HepG2 (cell line): ENCODE results near the gene NCOA1. TPM values are rescaled to one million over a fixed set of nuclear protein-coding genes. Genes with fewer than 3 reads are reported as not detected.

Source experiments
- ATAC-seq: fragments of 200-7000 bp; cut with Tn5 transposase; 3 replicates; pipeline ENCODE4 v1.9.1; 2020; ENCODE audit warnings: mild to moderate bottlenecking, moderate library complexity
- BruUV-seq: library from RNA; stranded (reverse); fragments of 400-500 nt; replicated peaks from 2 replicates; lab custom pipeline; 2021; lab: Mats Ljungman, UMichigan
- CTCF ChIA-PET: fragments of 300-600 bp; formaldehyde crosslinking; extraction: SDS; loops from one replicate; lab custom pipeline; 2021; ENCODE audit warnings: low total read pairs, inconsistent platforms, low intra/inter-chr PET ratio; lab: Yijun Ruan, JAX
- POLR2A ChIA-PET: fragments of 350-600 bp; sonication (Branson Sonifier 250); formaldehyde crosslinking; loops from one replicate; lab custom pipeline; 2020; ENCODE audit warnings: antibody characterized with exemption, inconsistent platforms; lab: Yijun Ruan, JAX
- DNase-seq: peaks from one replicate; pipeline ENCODE4 v3.0.0-alpha.2; 2015; ENCODE audit warnings: low spot score
- FAIRE-seq: peaks from 3 replicates; lab custom pipeline; 2011; peaks lifted over from hg19 to GRCh38; lab: Jason Lieb, UNC
- H2AFZ ChIP-seq: one replicate; pipeline ENCODE4 v1.6.1; 2011; ENCODE audit warnings: low read length, inconsistent platforms
- H3K27ac ChIP-seq: fragments of 300-600 bp; 3 replicates; pipeline ENCODE4 v1.8.0; 2011; ENCODE audit warnings: mixed run types, mild to moderate bottlenecking, mixed read lengths, low read length, inconsistent platforms; ENCODE audit not compliant: insufficient read depth; ENCODE audit errors: extremely low read length
- H3K27me3 ChIP-seq, 2 experiments: fragments of 200-600 bp in 1 of 2; 2 replicates in 1 of 2; 3 replicates in 1 of 2; pipeline versions ENCODE4 v1.6.0 to v1.8.0; 2011; ENCODE audit warnings: low read length in 2 of 2, mild to moderate bottlenecking in 2 of 2, moderate library complexity in 2 of 2, inconsistent platforms in 1 of 2; ENCODE audit not compliant: insufficient read depth in 2 of 2, control insufficient read depth in 1 of 2
- H3K36me3 ChIP-seq, 2 experiments: fragments of 200-600 bp in 1 of 2; replicated peaks in 1 of 2; 2 replicates in 1 of 2; 3 replicates in 1 of 2; pipeline versions ENCODE4 v1.5.1 to v1.8.0; 2011; ENCODE audit warnings: low read length in 2 of 2, inconsistent platforms in 1 of 2; ENCODE audit not compliant: insufficient read depth in 2 of 2, control insufficient read depth in 1 of 2
- H3K4me1 ChIP-seq: 2 replicates; pipeline ENCODE4 v1.5.1; 2012; ENCODE audit warnings: low read length, inconsistent platforms; ENCODE audit not compliant: insufficient read depth
- H3K4me2 ChIP-seq: 2 replicates; pipeline ENCODE4 v1.6.0; 2011; ENCODE audit warnings: low read depth, low read length, inconsistent platforms
- H3K4me3 ChIP-seq, 3 experiments: fragments of 200-600 bp in 1 of 3; sonication (generic), shearing (Covaris generic) in 1 of 3; replicated peaks in 1 of 3; 2 replicates each; pipeline ENCODE4 v1.5.1; 2011 to 2016; ENCODE audit warnings: low read length in 3 of 3, inconsistent platforms in 2 of 3, low read depth in 2 of 3, mild to moderate bottlenecking in 2 of 3, control low read depth in 1 of 3, mixed read lengths in 1 of 3; ENCODE audit not compliant: insufficient read depth in 1 of 3
- H3K79me2 ChIP-seq: one replicate; pipeline ENCODE4 v1.6.1; 2011; ENCODE audit warnings: low read length, inconsistent platforms; ENCODE audit not compliant: insufficient read depth
- H3K9ac ChIP-seq: 2 replicates; pipeline ENCODE4 v1.6.0; 2011; ENCODE audit warnings: mild to moderate bottlenecking, low read depth, low read length, inconsistent platforms; ENCODE audit not compliant: insufficient read depth
- H3K9me3 ChIP-seq: 2 replicates; pipeline ENCODE4 v1.5.1; 2012; ENCODE audit warnings: mild to moderate bottlenecking, low read length
- H4K20me1 ChIP-seq: 2 replicates; pipeline ENCODE4 v1.6.0; 2011; ENCODE audit warnings: inconsistent platforms, mild to moderate bottlenecking, low read length, moderate library complexity; ENCODE audit not compliant: insufficient read depth
- AHDC1 ChIP-seq: sonication (generic); formaldehyde crosslinking; IDR thresholded peaks from 2 replicates; pipeline ENCODE4 v1.5.1; 2020; ENCODE audit warnings: mild to moderate bottlenecking, missing genetic modification reagents, borderline replicate concordance
- ELF3 ChIP-seq: IDR thresholded peaks from 2 replicates; pipeline ENCODE4 v1.6.1; 2016; ENCODE audit warnings: missing genetic modification reagents, missing compliant biosample characterization
- HMGA1 ChIP-seq: sonication (generic); formaldehyde crosslinking; conservative IDR thresholded peaks from 2 replicates; pipeline ENCODE4 v1.4.0; 2020; ENCODE audit warnings: missing genetic modification reagents
- HNF4A ChIP-seq: sonication (generic); formaldehyde crosslinking; IDR thresholded peaks from 2 replicates; pipeline ENCODE4 v1.4.0; 2020; ENCODE audit warnings: missing genetic modification reagents
- HNF4G ChIP-seq, 2 experiments: sonication (generic) in 1 of 2; formaldehyde crosslinking in 1 of 2; IDR thresholded peaks; 2 replicates each; pipeline versions ENCODE4 v1.4.0 to v1.6.1; 2011 to 2020; ENCODE audit warnings: borderline replicate concordance in 2 of 2, low read depth in 2 of 2, mild to moderate bottlenecking in 2 of 2, low read length in 1 of 2, missing genetic modification reagents in 1 of 2, moderate library complexity in 1 of 2
- NRL ChIP-seq: sonication (generic); formaldehyde crosslinking; IDR thresholded peaks from 2 replicates; pipeline ENCODE4 v1.5.0; 2020; ENCODE audit warnings: missing genetic modification reagents, mild to moderate bottlenecking, moderate library complexity, borderline replicate concordance
- SP2 ChIP-seq: sonication (generic); formaldehyde crosslinking; IDR thresholded peaks from 2 replicates; pipeline ENCODE4 v1.5.1; 2020; ENCODE audit warnings: mild to moderate bottlenecking, missing genetic modification reagents
- ZEB1 ChIP-seq: IDR thresholded peaks from 2 replicates; pipeline ENCODE4 v1.6.1; 2012; ENCODE audit warnings: mild to moderate bottlenecking, low read depth, inconsistent platforms; ENCODE audit not compliant: insufficient replicate concordance
- ZFP36 ChIP-seq: fragments of 150-350 bp; IDR thresholded peaks from 2 replicates; pipeline ENCODE4 v1.6.1; 2018; ENCODE audit warnings: borderline replicate concordance, low read length, low read depth; ENCODE audit not compliant: partially characterized antibody
- ZNF121 ChIP-seq: sonication (generic); formaldehyde crosslinking; IDR thresholded peaks from 2 replicates; pipeline ENCODE4 v1.5.0; 2020; ENCODE audit warnings: mild to moderate bottlenecking, missing genetic modification reagents
- ZNF512 ChIP-seq: sonication (generic); formaldehyde crosslinking; IDR thresholded peaks from 2 replicates; pipeline ENCODE4 v1.4.0; 2020; ENCODE audit warnings: mild to moderate bottlenecking, missing genetic modification reagents
- ZNF598 ChIP-seq: sonication (generic); formaldehyde crosslinking; IDR thresholded peaks from 2 replicates; pipeline ENCODE4 v1.5.1; 2020; ENCODE audit warnings: mild to moderate bottlenecking, missing genetic modification reagents, borderline replicate concordance
- ZNF674 ChIP-seq: sonication (generic); formaldehyde crosslinking; IDR thresholded peaks from 2 replicates; pipeline ENCODE4 v1.5.0; 2020; ENCODE audit warnings: low read depth, mild to moderate bottlenecking, missing genetic modification reagents
- ZXDC ChIP-seq: sonication (generic); formaldehyde crosslinking; IDR thresholded peaks from 2 replicates; pipeline ENCODE4 v1.5.0; 2020; ENCODE audit warnings: mild to moderate bottlenecking, missing genetic modification reagents
- WGBS: methylation state at CpG from one replicate; pipeline ENCODE4 v1.1.6; 2017; ENCODE audit warnings: low lambda C conversion rate; 5-methylcytosine and 5-hydroxymethylcytosine counted together
- in situ Hi-C: cut with HindIII; loops from 2 replicates; pipeline ENCODE4 v1.10.0; 2017; ENCODE audit warnings: low pct_unique_long_range_greater_than_20kb; ENCODE audit not compliant: extremely low pct_ligation_motif_present
- intact Hi-C: fragments of 100-400 bp; cut with micrococcal nuclease; formaldehyde crosslinking; loops from one replicate; pipeline ENCODE4 v1.10.0; 2022; ENCODE audit not compliant: unreplicated experiment
- polyA plus RNA-seq, 8 experiments: library from polyadenylated mRNA; depleted of rRNA in 3 of 8; stranded (reverse) in 7 of 8; unstranded in 1 of 8; fragments of >200 nt; fragmentation: Illumina TruSeq in 4 of 8; extraction: Trizol in 4 of 8; gene quantifications; 2 replicates each; pipeline versions ENCODE4 v1.2.1 to v1.2.3, GENCODE V29; 2011 to 2016; ENCODE audit warnings: low read depth in 4 of 8, missing spikeins in 1 of 8, mixed read lengths in 1 of 8; ENCODE audit not compliant: insufficient read depth in 1 of 8
- total RNA-seq, 5 experiments: library from RNA; depleted of rRNA; stranded (reverse); fragments of >200 nt; fragmentation: Illumina TruSeq; extraction: Trizol; gene quantifications; 2 replicates each; pipeline ENCODE4 v1.2.3, GENCODE V29; 2016; ENCODE audit warnings: low read depth in 1 of 5

Gene NCOA1
- total and polyA plus RNA-seq, 2 of the 13 experiments (the other 11 are each of a cell fraction or from before 2014, with no cell fraction given): 10.0 to 10.4 TPM

GRCh38 chr2:24486636-24487205 lies 4.3 kb upstream of the NCOA1 start:
- in situ Hi-C loops (no loop called here), intact Hi-C loops (no loop called here)
- peak overlapping the region; percentile 55 for H3K4me2 ChIP-seq
- peaks cover 33% of the 10 kb centered on the region for H3K4me1 ChIP-seq
- ATAC-seq (peak; percentile 6; the same call in 1 of the 3 replicates), DNase-seq (no peak), FAIRE-seq (peak; percentile 76)
- H2AFZ ChIP-seq: no peak overlapping the region
- CTCF ChIA-PET: no interaction called here
- H3K27me3 ChIP-seq: peaks cover 0 to 5% of the 10 kb centered on the region in 2 experiments; a peak in 2 of 5 replicates
- H3K79me2 ChIP-seq: no peaks in the 10 kb centered on the region
- H3K9me3 ChIP-seq: no peaks in the 10 kb centered on the region
- no peaks in the 10 kb centered on the region for H4K20me1 ChIP-seq
- no peak overlapping the region for H3K9ac ChIP-seq
- no peaks in the 10 kb centered on the region for H3K36me3 ChIP-seq
- POLR2A ChIA-PET: no interaction called here
- H3K4me3 ChIP-seq: peak overlapping the region in 1 of 3 experiments; percentile 4; a peak in 1 of 6 replicates
- BruUV-seq: no TSS peak
- WGBS: 3% methylated on average over 3 of the region's 3 CpGs
- H3K27ac ChIP-seq: no peak overlapping the region
- TF ChIP-seq ZNF674 (CRISPR knock-in tag) (no peak), SP2 (CRISPR knock-in tag) (no peak), ZNF598 (CRISPR knock-in tag) (no peak), ZEB1 (no peak), HNF4A (peak; percentile 38), ZFP36 (no peak), HMGA1 (CRISPR knock-in tag) (no peak), AHDC1 (CRISPR knock-in tag) (peak; percentile 12; the same call in 1 of the 2 replicates), ZXDC (CRISPR knock-in tag) (no peak), NRL (no peak), ELF3 (CRISPR knock-in tag) (no peak), HNF4G (IDR thresholded peaks at IDR 0.05; ENCODE audit: borderline replicate concordance, low read depth, low read length) (peak; percentile 57; the same call in 1 of the 2 replicates), HNF4G (CRISPR knock-in tag; IDR thresholded peaks at IDR 0.05; ENCODE audit: borderline replicate concordance, low read depth) (no peak), ZNF121 (CRISPR knock-in tag) (no peak), ZNF512 (CRISPR knock-in tag) (no peak)
